PC-9 (cell line): ENCODE measurements around the gene ALDOB.

Experiments used
- CTCF ChIP-seq: fragments of 200-600 bp; sonication (generic); conservative IDR thresholded peaks from 2 replicates; pipeline ENCODE4 v1.6.1; 2017; ENCODE audit warnings: mixed run types, antibody characterized with exemption, mild to moderate bottlenecking, moderate library complexity
- EZH2 ChIP-seq: fragments of 200-600 bp; sonication (generic); IDR thresholded peaks from 2 replicates; pipeline ENCODE4 v1.8.0; 2017; ENCODE audit warnings: antibody characterized with exemption, low read depth

DNA sequence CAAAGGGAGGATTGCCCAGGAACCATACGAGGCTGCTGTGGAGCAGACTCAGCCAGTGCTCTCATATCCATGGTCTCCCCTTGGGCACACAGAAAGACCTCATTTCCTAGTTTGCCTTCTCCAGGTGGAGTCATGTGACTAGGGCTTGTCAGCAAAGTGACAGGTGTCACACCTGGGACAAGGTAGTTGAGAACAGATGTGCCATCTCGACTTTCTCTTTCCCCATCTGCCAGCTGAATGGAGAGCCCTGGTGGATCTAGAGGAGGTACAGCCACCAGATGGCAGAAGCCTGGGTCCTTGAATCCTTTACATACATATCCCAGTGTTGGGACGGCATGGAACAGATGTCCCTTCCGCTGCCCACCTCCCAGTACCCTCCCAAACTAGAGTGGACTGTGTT is 42.9 kb upstream of the ALDOB start:
- TF ChIP-seq CTCF, result no peak
- TF ChIP-seq EZH2, result no peak
